K562 (cell line): Measurements from ENCODE around the gene GPN1. TPM values are rescaled to one million over a fixed set of nuclear protein-coding genes. Genes with fewer than 3 reads are reported as not detected.

ENCODE experiments used
- ATAC-seq: fragments of 200-7000 bp; cut with Tn5 transposase; 3 replicates; pipeline ENCODE4 v1.9.1; 2020; ENCODE audit warnings: moderate library complexity
- Bru-seq: library from RNA; stranded (reverse); fragments of 400-500 nt; gene quantifications from one replicate; lab custom pipeline; 2021; lab: Mats Ljungman, UMichigan
- BruChase-seq, 2 experiments: library from RNA; stranded (reverse); fragments of 400-500 nt; gene quantifications; one replicate each; lab custom pipeline; 2021; lab: Mats Ljungman, UMichigan
- BruUV-seq: library from RNA; stranded (reverse); fragments of 400-500 nt; replicated peaks from 2 replicates; lab custom pipeline; 2021; lab: Mats Ljungman, UMichigan
- CTCF ChIA-PET: fragments of 300-600 bp; formaldehyde crosslinking; extraction: SDS; loops from one replicate; lab custom pipeline; 2021; ENCODE audit warnings: low intra/inter-chr PET ratio; lab: Yijun Ruan, JAX
- POLR2A ChIA-PET: fragments of 300-600, 350-650 bp; sonication (Branson Sonifier 250); formaldehyde crosslinking; extraction: SDS; loops from one replicate; lab custom pipeline; 2021; ENCODE audit warnings: antibody characterized with exemption, inconsistent platforms; lab: Yijun Ruan, JAX
- DNase-seq, 4 experiments: peaks; one replicate each; pipeline versions ENCODE4 v3.0.0 to v3.0.0-alpha.2; 2011 to 2018; ENCODE audit warnings: low spot score in 3 of 4, mixed read lengths in 3 of 4; ENCODE audit errors: extremely low read depth in 1 of 4
- FAIRE-seq: peaks from 2 replicates; lab custom pipeline; 2011; peaks lifted over from hg19 to GRCh38; lab: Jason Lieb, UNC
- H2AFZ ChIP-seq: 2 replicates; pipeline ENCODE4 v1.6.0; 2011; ENCODE audit warnings: low read depth, low read length, control low read depth, inconsistent platforms
- H3K27ac ChIP-seq: fragments of 200-600 bp; 3 replicates; pipeline ENCODE4 v1.8.0; 2011; ENCODE audit warnings: low read depth, mild to moderate bottlenecking, control low read depth, inconsistent platforms, low read length, moderate library complexity, mixed read lengths; ENCODE audit errors: extremely low read depth
- H3K27me3 ChIP-seq, 2 experiments: fragments of 300-600 bp in 1 of 2; 2 replicates in 1 of 2; 3 replicates in 1 of 2; pipeline versions ENCODE4 v1.6.0 to v1.8.0; 2011; ENCODE audit warnings: inconsistent platforms in 2 of 2, low read length in 2 of 2, mild to moderate bottlenecking in 1 of 2, mixed read lengths in 1 of 2, moderate library complexity in 1 of 2; ENCODE audit not compliant: control insufficient read depth in 2 of 2, insufficient read depth in 2 of 2
- H3K36me3 ChIP-seq: fragments of 300-600 bp; 3 replicates; pipeline ENCODE4 v1.8.0; 2011; ENCODE audit warnings: mild to moderate bottlenecking, low read length, inconsistent platforms; ENCODE audit not compliant: control insufficient read depth, insufficient read depth
- H3K4me1 ChIP-seq, 2 experiments: fragments of 200-600 bp in 1 of 2; replicated peaks in 1 of 2; 2 replicates in 1 of 2; 3 replicates in 1 of 2; pipeline versions ENCODE4 v1.5.1 to v1.8.0; 2011; ENCODE audit warnings: inconsistent platforms in 2 of 2, low read length in 2 of 2, mild to moderate bottlenecking in 1 of 2, mixed read lengths in 1 of 2, moderate library complexity in 1 of 2; ENCODE audit not compliant: control insufficient read depth in 2 of 2, insufficient read depth in 2 of 2
- H3K4me2 ChIP-seq: 2 replicates; pipeline ENCODE4 v1.6.1; 2011; ENCODE audit warnings: low read length, control low read depth, inconsistent platforms, mixed read lengths; ENCODE audit not compliant: insufficient read depth
- H3K4me3 ChIP-seq: fragments of 200-600 bp; sonication (generic), shearing (Covaris generic); 2 replicates; pipeline ENCODE4 v1.5.1; 2016; ENCODE audit warnings: control low read depth, inconsistent platforms
- H3K79me2 ChIP-seq: fragments of 200-600 bp; 3 replicates; pipeline ENCODE4 v1.8.0; 2011; ENCODE audit warnings: low read length, inconsistent platforms; ENCODE audit not compliant: control insufficient read depth, insufficient read depth
- H3K9ac ChIP-seq, 2 experiments: 2 replicates each; pipeline versions ENCODE4 v1.6.0 to v1.6.1; 2011; ENCODE audit warnings: low read depth in 2 of 2, low read length in 2 of 2, control low read depth in 1 of 2, inconsistent platforms in 1 of 2, mild to moderate bottlenecking in 1 of 2, mixed read lengths in 1 of 2; ENCODE audit not compliant: insufficient read depth in 1 of 2
- H3K9me1 ChIP-seq: one replicate; pipeline ENCODE4 v1.6.0; 2011; ENCODE audit warnings: inconsistent platforms, mild to moderate bottlenecking, low read length, moderate library complexity; ENCODE audit not compliant: control insufficient read depth, insufficient read depth
- H3K9me3 ChIP-seq: replicated peaks from 2 replicates; pipeline ENCODE4 v1.5.1; 2011; ENCODE audit warnings: low read depth, low read length, inconsistent platforms; ENCODE audit not compliant: control insufficient read depth, insufficient read depth
- H4K20me1 ChIP-seq: replicated peaks from 2 replicates; pipeline ENCODE4 v1.6.1; 2011; ENCODE audit warnings: low read length, inconsistent platforms, mixed read lengths; ENCODE audit not compliant: control insufficient read depth, insufficient read depth
- ATF7 ChIP-seq: fragments of 450-650 bp; IDR thresholded peaks from 2 replicates; pipeline ENCODE4 v1.7.1; 2014; ENCODE audit warnings: mild to moderate bottlenecking, moderate library complexity
- BCOR ChIP-seq: fragments of 450-650 bp; IDR thresholded peaks from 2 replicates; pipeline ENCODE4 v1.6.1; 2016
- DDX20 ChIP-seq: fragments of 450-650 bp; IDR thresholded peaks from 2 replicates; pipeline ENCODE4 v1.6.1; 2016; ENCODE audit warnings: missing genetic modification characterization, low read depth, mild to moderate bottlenecking, missing compliant biosample characterization, moderate library complexity
- HOXB6 ChIP-seq: fragments of 250-450 bp; sonication (Bioruptor Pico); IDR thresholded peaks from 2 replicates; pipeline ENCODE4 v1.5.1; 2022; ENCODE audit warnings: mild to moderate bottlenecking, borderline replicate concordance
- ILK ChIP-seq: fragments of 450-650 bp; IDR thresholded peaks from 2 replicates; pipeline ENCODE4 v1.6.1; 2016; ENCODE audit warnings: missing genetic modification characterization, low read depth, mild to moderate bottlenecking, missing compliant biosample characterization, moderate library complexity, borderline replicate concordance
- NCOA2 ChIP-seq, 2 experiments: fragments of 450-650 bp; IDR thresholded peaks; 2 replicates each; pipeline ENCODE4 v1.6.1; 2018; ENCODE audit warnings: mild to moderate bottlenecking in 2 of 2, moderate library complexity in 1 of 2; ENCODE audit not compliant: partially characterized antibody in 2 of 2
- NR2C2 ChIP-seq, 2 experiments: fragments of 200-800 bp in 1 of 2; sonication (Bioruptor generic) in 1 of 2; sonication (generic) in 1 of 2; formaldehyde crosslinking in 1 of 2; IDR thresholded peaks; 2 replicates each; pipeline versions ENCODE4 v1.6.1 to v1.8.0; 2016 to 2022; ENCODE audit warnings: mild to moderate bottlenecking in 1 of 2, missing compliant biosample characterization in 1 of 2, missing genetic modification characterization in 1 of 2, missing genetic modification reagents in 1 of 2
- RBBP5 ChIP-seq: fragments of 200-600 bp; sonication (generic); IDR thresholded peaks from 2 replicates; pipeline ENCODE4 v1.6.1; 2012; ENCODE audit warnings: borderline replicate concordance, mild to moderate bottlenecking, low read length, control low read depth, inconsistent platforms; ENCODE audit not compliant: insufficient read depth, poor library complexity, severe bottlenecking
- RBM15 ChIP-seq: fragments of 200-400 bp; formaldehyde crosslinking; IDR thresholded peaks from 2 replicates; pipeline ENCODE4 v1.6.1; 2018; ENCODE audit warnings: mild to moderate bottlenecking, low read length, moderate library complexity; ENCODE audit not compliant: insufficient read depth
- SIRT6 ChIP-seq: IDR thresholded peaks from one replicate; pipeline ENCODE4 v1.6.1; 2012; ENCODE audit warnings: low read depth, mild to moderate bottlenecking, control low read depth, inconsistent platforms, low read length, moderate library complexity
- SIX5 ChIP-seq, 2 experiments: IDR thresholded peaks; 2 replicates each; pipeline ENCODE4 v1.6.1; 2011; ENCODE audit warnings: low read length in 2 of 2, borderline replicate concordance in 1 of 2, low read depth in 1 of 2, mild to moderate bottlenecking in 1 of 2, moderate library complexity in 1 of 2; ENCODE audit not compliant: insufficient read depth in 1 of 2
- SLC30A9 ChIP-seq: fragments of 250-450 bp; sonication (Bioruptor Pico); IDR thresholded peaks from 2 replicates; pipeline ENCODE4 v1.8.0; 2022; ENCODE audit warnings: mild to moderate bottlenecking, moderate library complexity
- ZNF316 ChIP-seq: fragments of 450-650 bp; IDR thresholded peaks from 2 replicates; pipeline ENCODE4 v1.6.1; 2016
- ZZZ3 ChIP-seq: fragments of 450-650 bp; IDR thresholded peaks from 2 replicates; pipeline ENCODE4 v1.6.1; 2016; ENCODE audit warnings: antibody characterized with exemption, mild to moderate bottlenecking, moderate library complexity
- WGBS: fragments of 100-300 bp; shearing (Covaris generic); methylation state at CpG from one replicate; pipeline ENCODE4 v1.1.6; 2016; ENCODE audit warnings: low coverage, mixed read lengths; ENCODE audit not compliant: insufficient coverage; ENCODE audit errors: missing lambda C conversion rate; 5-methylcytosine and 5-hydroxymethylcytosine counted together
- in situ Hi-C: fragments of 300-500 bp; cut with MboI; formaldehyde crosslinking; loops from 4 replicates; pipeline ENCODE4 v1.15.0; 2018; ENCODE audit warnings: inconsistent platforms, mixed read lengths
- intact Hi-C: fragments of 100-400 bp; cut with micrococcal nuclease; formaldehyde crosslinking; loops from 2 replicates; pipeline ENCODE4 v1.14.2; 2022
- long read RNA-seq, 3 experiments: library from polyadenylated mRNA in 2 of 3; library from RNA in 1 of 3; unstranded in 2 of 3; stranded (forward) in 1 of 3; transcript quantifications; one replicate each; pipeline ENCODE4 v2.0.0, GENCODE V29; 2019 to 2022
- polyA minus RNA-seq, 3 experiments: library from RNA; depleted of rRNA, polyadenylated mRNA; stranded (reverse); fragments of >200 nt; gene quantifications; 2 replicates each; pipeline ENCODE4 v1.2.3, GENCODE V29; 2011
- polyA plus RNA-seq, 8 experiments: library from polyadenylated mRNA; depleted of rRNA in 4 of 8; stranded (reverse) in 5 of 8; unstranded in 3 of 8; fragments of >200 nt; fragmentation: Nextera tagmentation in 2 of 8; fragmentation: Illumina TruSeq in 1 of 8; extraction: Ambion mirVana in 2 of 8; extraction: Trizol in 1 of 8; gene quantifications; 2 replicates each; pipeline versions ENCODE4 v1.2.1 to v1.2.3, GENCODE V29; 2011 to 2014; ENCODE audit warnings: inconsistent platforms in 1 of 8, missing spikeins in 1 of 8
- total RNA-seq, 7 experiments: library from RNA; depleted of rRNA in 6 of 7; stranded (reverse); fragments of >200 nt in 6 of 7; fragmentation: Illumina TruSeq in 2 of 7; extraction: Trizol in 2 of 7; gene quantifications; 2 replicates each; pipeline versions ENCODE4 v1.2.1 to v1.2.3, GENCODE V29; 2011 to 2021; ENCODE audit warnings: low replicate concordance in 1 of 7

GPN1 gene
- total RNA-seq (2011; cell fraction: chromatin; rRNA removed; ENCODE audit: low replicate concordance): 32.8 and 34.8 TPM in 2 replicates
- total RNA-seq (2011; cell fraction: nucleolus; rRNA removed): 26.7 and 30.8 TPM in 2 replicates
- total RNA-seq (2011; cell fraction: nucleoplasm; rRNA removed): 38.6 and 50.1 TPM in 2 replicates
- total RNA-seq (2014; rRNA removed) (23.4 and 34.7 TPM in 2 replicates), total RNA-seq (2014; rRNA removed; fragmentation: Illumina TruSeq; extraction: Trizol) (48.2 and 54.7 TPM in 2 replicates), total RNA-seq (2015; rRNA removed; fragmentation: Illumina TruSeq; extraction: Trizol) (41.9 and 43.6 TPM in 2 replicates), total RNA-seq (2021) (39.6 and 40.4 TPM in 2 replicates), polyA plus RNA-seq (2011; rRNA removed) (80.4 and 98.1 TPM in 2 replicates), polyA plus RNA-seq (2014; fragmentation: Illumina TruSeq; extraction: Trizol) (58.2 and 64.9 TPM in 2 replicates), polyA plus RNA-seq (2014; fragmentation: Nextera tagmentation; extraction: Ambion mirVana) (100 to 1,000 TPM; 131 to 171 TPM), polyA plus RNA-seq (2014; rRNA removed) (43.7 and 45.8 TPM in 2 replicates), polyA minus RNA-seq (2011; rRNA and poly(A)+ RNA removed) (69.4 and 75.5 TPM in 2 replicates), Bru-seq, nascent RNA (percentile 72 among the genes with signal in this experiment), BruChase-seq, experiment 1, labeled RNA remaining after a 2-hour chase (percentile 83 among the genes with signal in this experiment), BruChase-seq, experiment 2, labeled RNA remaining after a 6-hour chase (percentile 82 among the genes with signal in this experiment)
- 34.8 and 49.4 TPM in 2 replicates for polyA plus RNA-seq (2011; cell fraction: cytosol; rRNA removed)
- 24.9 and 35.2 TPM in 2 replicates for polyA plus RNA-seq (2011; cell fraction: nucleus; rRNA removed)
- 38.9 and 47.2 TPM in 2 replicates for polyA plus RNA-seq (2012)
- 13.7 and 33.6 TPM in 2 replicates for polyA minus RNA-seq (2011; cell fraction: cytosol; rRNA and poly(A)+ RNA removed)
- 28.9 and 39.1 TPM in 2 replicates for polyA minus RNA-seq (2011; cell fraction: nucleus; rRNA and poly(A)+ RNA removed)
- long read RNA-seq, experiment 1, transcript GPN1-212 (14 exons, 1,832 nt): major isoform, 195 of 234 reads
- long read RNA-seq, experiment 1, partial matches to known transcripts: 12 of 234 reads
- long read RNA-seq, experiment 1, other reads (novel, unspliced or antisense): 27 of 234 reads
- long read RNA-seq, experiment 2, transcript GPN1-212 (14 exons, 1,832 nt): major isoform, 39 of 68 reads
- long read RNA-seq, experiment 2, partial matches to known transcripts: 12 of 68 reads
- long read RNA-seq, experiment 2, other reads (novel, unspliced or antisense): 17 of 68 reads
- long read RNA-seq, experiment 3, transcript GPN1-212 (14 exons, 1,832 nt): major isoform, 100 of 120 reads
- long read RNA-seq, experiment 3, partial matches to known transcripts: 6 of 120 reads
- long read RNA-seq, experiment 3, other reads (novel, unspliced or antisense): 14 of 120 reads

GRCh38 chr2:27628767-27629709, at the start of gene GPN1, which contains the start of gene CCDC121:
Gene GPN1 (plus strand): TSS chr2:27629050. CDS start chr2:27629059, 9 bp downstream.
Gene CCDC121 (minus strand): TSS chr2:27629012. CDS start chr2:27627799, 1,213 bp downstream.
- Histone ChIP-seq H3K4me1 (peaks cover 0 to 11% of the 10 kb centered on the region in 2 experiments; a peak in 4 of 5 replicates), H3K9me1 (no peaks in the 10 kb centered on the region), H3K27me3 (no peaks in the 10 kb centered on the region), H3K4me3 (peak within 1 kb of the TSS; percentile 93), H3K4me2 (peak within 1 kb of the TSS; percentile 96), H3K9me3 (no peaks in the 10 kb centered on the region), H3K27ac (peak within 1 kb of the TSS; percentile 82), H3K9ac (peak within 1 kb of the TSS; percentile 96 to 97), H3K36me3 (peaks cover 49% of the 10 kb centered on the region), H2AFZ (peak within 1 kb of the TSS; percentile 99), H4K20me1 (no peaks in the 10 kb centered on the region), H3K79me2 (peaks cover 19% of the 10 kb centered on the region)
- ChIA-PET CTCF (no interaction called here), POLR2A (interaction anchor here (1.0 to 1.6 kb wide), 6 partner anchors 9 to 158 kb away, joined by 3 read pairs; no protein-coding TSS in a partner anchor)
- BruUV-seq: no TSS peak
- DNase-seq: peak; percentile 84 to 87 (median 86)
- under 1% methylated on average over 39 of the region's 44 CpGs for WGBS
- peak; percentile 98 for ATAC-seq
- in situ Hi-C loops (no loop called here), intact Hi-C loops (loop anchor here (1.0 to 10.0 kb wide), 2 partner anchors 144 to 220 kb away; partner anchors contain the start of genes IFT172 and PPM1G)
- peak; percentile 85 for FAIRE-seq
- no peak for TF ChIP-seq ILK
- TF ChIP-seq BCOR: no peak
- no peak for TF ChIP-seq NCOA2 (IDR thresholded peaks at IDR 0.05; ENCODE audit: partially characterized antibody in 2 of 2)
- no peak for TF ChIP-seq RBM15
- no peak for TF ChIP-seq SIRT6
- TF ChIP-seq NR2C2 (CRISPR knock-in tag; IDR thresholded peaks at IDR 0.05): no peak
- no peak for TF ChIP-seq NR2C2 (tag; IDR thresholded peaks at IDR 0.05)
- peak; percentile 83 for TF ChIP-seq RBBP5
- no peak for TF ChIP-seq SIX5 (IDR thresholded peaks at IDR 0.05; ENCODE audit: borderline replicate concordance in 1 of 2, insufficient read depth in 1 of 2, low read depth in 1 of 2, low read length in 2 of 2)
- TF ChIP-seq ATF7: peak; percentile 67
- TF ChIP-seq ZZZ3: no peak
- TF ChIP-seq HOXB6: no peak
- TF ChIP-seq SLC30A9 (CRISPR knock-in tag): no peak
- TF ChIP-seq DDX20: no peak
- no peak for TF ChIP-seq ZNF316
